A549 treated with AZD2906 at 1 μM for 4 hours (cell line): Measurements from ENCODE around the gene RNU6-7. TPM values are rescaled to one million over a fixed set of nuclear protein-coding genes. Genes with fewer than 3 reads are reported as not detected.

Experiments
- total RNA-seq: library from RNA; stranded (reverse); fragments of 200-300 nt; extraction: Qiagen RNA extraction; gene quantifications from 5 replicates; pipeline ENCODE4 v1.2.3, GENCODE V29; 2022

RNU6-7 gene
- not detected in 5 replicates for total RNA-seq

GRCh38 chr14:32201816-32202490 is at the start of gene RNU6-7:
TSS of gene RNU6-7 (plus strand) at chr14:32202045.

GRCh38 chr14:32202998-32203882 is 1.4 kb downstream of the RNU6-7 start, which contains the start of gene RNU6-8:
TSS of gene RNU6-8 (minus strand) at chr14:32203269.

Other genes with a start within 250 kb of the RNU6-7 start
- 25.0 to 38.9 TPM (median 31.7 TPM) in 5 replicates for gene ARHGAP5, start 124.7 kb upstream of the RNU6-7 start, total RNA-seq
- gene RNU6-8, start 1.2 kb downstream of the RNU6-7 start, total RNA-seq: not detected in 5 replicates
- 0.31 to 0.55 TPM (median 0.45 TPM) in 5 replicates for gene AKAP6, start 127.3 kb downstream of the RNU6-7 start, total RNA-seq